A549 treated with DMSO at 1 μM for 4 hours (cell line): ENCODE results near the gene EPAS1. TPM values are rescaled to one million over a fixed set of nuclear protein-coding genes. Genes with fewer than 3 reads are reported as not detected.

Experiments
- total RNA-seq: library from RNA; stranded (reverse); fragments of 200-300 nt; extraction: Qiagen RNA extraction; gene quantifications from 5 replicates; pipeline ENCODE4 v1.2.3, GENCODE V29; 2022; ENCODE audit warnings: low read depth

Gene EPAS1
- 97.2 to 112 TPM (median 110 TPM) in 5 replicates for total RNA-seq

DNA sequence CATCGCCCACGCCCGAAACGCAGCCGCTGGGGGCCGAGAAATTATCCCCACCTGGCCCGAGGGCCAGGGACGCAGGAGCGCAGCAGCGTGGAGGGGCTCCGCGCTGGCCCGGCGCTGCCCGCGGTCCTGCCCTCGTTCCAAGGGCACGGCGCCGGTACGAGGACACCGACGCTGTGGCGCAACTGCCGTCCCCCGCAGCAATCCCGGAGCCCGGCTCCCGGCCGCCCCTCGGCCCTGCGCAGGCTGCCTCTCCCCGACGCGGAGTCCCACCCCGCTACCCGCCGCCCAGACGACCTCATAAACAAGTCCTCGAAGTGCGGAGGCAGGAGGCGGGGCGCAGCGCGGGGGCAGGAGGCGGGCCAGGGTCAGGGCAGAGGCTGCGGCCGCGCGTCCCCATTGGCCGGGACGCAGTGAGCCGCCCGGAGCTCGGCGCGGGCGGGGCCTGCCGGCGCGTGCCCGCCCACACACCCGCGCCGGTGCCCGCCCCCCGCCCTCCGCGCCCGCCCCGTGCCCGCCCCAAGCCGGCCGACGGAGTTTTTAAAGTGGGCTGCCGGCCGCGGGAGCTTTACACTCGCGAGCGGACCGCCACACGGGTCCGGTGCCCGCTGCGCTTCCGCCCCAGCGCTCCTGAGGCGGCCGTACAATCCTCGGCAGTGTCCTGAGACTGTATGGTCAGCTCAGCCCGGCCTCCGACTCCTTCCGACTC is at the start of gene EPAS1:
EPAS1 (plus strand) TSS at position 568 of the 706 bp plus-strand sequence. CDS start 505 bp downstream, outside the sequence.

Other genes with a start within 250 kb of the EPAS1 start
- not detected in 5 replicates for gene TMEM247, start 182.2 kb downstream of the EPAS1 start, total RNA-seq
- gene RHOQ, start 245.1 kb downstream of the EPAS1 start, total RNA-seq = 47.0 to 64.6 TPM (median 57.5 TPM) in 5 replicates
- gene ATP6V1E2, start 245.2 kb downstream of the EPAS1 start, total RNA-seq = 13.9 to 17.3 TPM (median 16.9 TPM) in 5 replicates